HG03571 (cell line): Measurements from ENCODE around the gene OR2AG2.

Experiments
- ATAC-seq: cut with Tn5 transposase; IDR thresholded peaks from one replicate; pipeline ENCODE4 v1.9.1; 2021; ENCODE audit not compliant: unreplicated experiment

OR2AG2 gene

DNA sequence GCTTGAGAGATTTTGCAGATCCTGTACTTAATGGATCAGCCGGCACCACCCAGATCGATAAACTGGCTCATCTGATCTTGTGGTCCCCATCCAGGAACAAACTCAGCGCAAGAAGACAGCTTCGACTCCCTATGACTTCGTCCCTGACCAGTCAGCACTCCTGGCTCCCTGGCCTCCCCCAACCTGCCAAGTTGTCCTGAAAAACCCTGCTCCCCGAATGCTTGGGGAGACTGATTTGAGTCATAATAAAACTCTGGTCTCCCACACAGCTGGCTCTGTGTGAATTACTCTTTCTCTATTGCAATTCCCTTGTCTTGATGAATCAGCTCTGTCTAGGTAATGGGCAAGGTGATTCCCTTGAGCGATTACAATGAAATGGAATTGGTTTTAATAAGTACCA, 29.5 kb downstream of the OR2AG2 start:
- no peak for ATAC-seq

DNA sequence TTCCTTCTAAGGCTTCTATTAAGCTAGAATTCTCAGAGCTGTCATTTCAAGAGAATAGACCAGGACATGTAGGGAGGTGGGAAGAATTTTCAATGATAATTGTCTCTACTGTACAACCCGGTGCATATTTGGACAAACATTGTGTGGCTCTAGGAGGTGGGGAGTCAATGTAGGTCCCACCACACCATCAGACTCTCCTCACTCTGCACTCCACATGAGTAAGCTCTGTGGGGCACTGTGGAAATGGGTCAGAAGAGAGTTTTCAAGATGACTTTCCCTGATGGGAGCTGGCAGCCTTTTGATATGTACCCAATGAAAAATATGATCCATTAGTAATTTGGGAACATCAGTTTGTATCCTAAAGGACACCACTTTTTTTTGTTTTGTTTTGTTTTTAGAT, 33.2 kb downstream of the OR2AG2 start:
- no peak for ATAC-seq

DNA sequence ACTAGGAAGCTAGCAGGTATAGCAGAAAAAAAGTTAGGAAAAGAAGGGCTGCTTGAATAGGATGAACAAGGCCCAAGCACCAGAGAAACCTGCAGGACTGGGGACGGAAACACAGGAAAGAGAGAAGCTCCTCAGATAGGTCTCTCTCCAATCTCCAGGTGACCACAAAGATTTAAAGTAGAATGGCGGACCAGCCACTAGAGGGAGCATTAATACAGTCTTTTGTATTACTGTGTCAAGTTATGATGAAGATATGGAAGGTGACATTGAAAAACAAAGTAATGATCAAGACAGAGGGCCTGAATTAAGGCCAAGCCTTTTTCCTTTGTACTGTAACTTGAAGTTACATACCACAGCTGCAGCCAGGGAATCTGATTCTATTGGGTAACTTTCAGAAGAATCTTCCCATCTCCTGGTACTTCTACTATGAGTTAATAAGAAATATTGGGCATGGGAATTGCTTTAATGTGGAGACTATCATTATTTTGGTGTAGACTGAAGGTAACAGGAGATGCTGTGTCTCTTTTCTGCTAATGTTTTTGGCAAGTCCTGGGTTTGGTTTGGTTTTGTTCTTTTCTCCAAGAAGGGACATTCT, 33.8 kb downstream of the OR2AG2 start:
- ATAC-seq: peak; percentile 84

DNA sequence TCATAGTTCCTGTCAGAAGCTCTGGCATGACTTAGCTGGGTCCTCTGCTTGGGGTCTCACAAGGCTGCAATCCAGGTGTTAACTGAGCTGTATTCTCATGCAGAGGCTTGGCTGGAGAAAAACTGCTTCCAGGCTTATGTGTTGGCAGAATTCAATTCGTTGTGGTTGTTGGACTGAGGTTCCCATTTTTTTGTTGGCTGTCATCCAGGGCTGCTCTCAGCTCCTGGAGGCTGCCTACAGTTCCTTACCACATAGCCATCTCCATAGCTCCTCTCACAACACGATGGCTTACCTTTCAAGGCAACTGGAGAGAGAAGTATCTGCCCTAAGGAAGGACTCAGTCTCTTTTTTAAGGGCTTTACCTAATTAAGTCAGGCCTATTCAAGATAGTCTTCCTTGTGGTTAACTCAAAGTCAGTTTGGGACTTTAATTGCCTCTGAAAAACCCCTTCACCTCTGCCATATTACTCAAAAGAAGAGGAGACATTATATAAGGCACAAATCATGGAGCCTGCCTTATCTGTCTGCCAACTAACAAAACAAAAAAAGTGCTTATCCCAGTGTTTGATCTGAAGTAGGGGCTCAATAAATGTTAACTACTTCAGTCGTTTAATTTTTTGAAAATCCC, 35.2 kb downstream of the OR2AG2 start:
- ATAC-seq: no peak

DNA sequence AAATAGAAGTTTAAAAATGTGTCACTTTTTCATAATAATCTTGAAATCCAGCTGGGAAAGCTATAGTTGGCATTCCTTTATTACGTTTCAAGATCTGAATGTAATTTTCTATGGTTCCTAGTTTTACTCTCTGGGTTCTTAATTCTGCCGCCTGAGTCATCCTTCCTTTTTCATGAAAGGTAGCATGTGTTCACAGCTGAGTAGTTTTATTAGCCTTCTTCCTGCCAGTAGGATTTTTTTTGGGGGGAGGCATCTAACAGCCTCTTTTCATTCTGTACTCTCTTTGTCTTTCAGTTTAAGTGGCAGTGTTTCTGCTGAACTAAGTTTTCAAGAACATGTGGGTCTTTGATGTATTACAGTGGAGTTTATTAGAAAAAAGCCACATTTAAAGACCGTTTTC, 36.5 kb downstream of the OR2AG2 start:
- ATAC-seq: no peak

DNA sequence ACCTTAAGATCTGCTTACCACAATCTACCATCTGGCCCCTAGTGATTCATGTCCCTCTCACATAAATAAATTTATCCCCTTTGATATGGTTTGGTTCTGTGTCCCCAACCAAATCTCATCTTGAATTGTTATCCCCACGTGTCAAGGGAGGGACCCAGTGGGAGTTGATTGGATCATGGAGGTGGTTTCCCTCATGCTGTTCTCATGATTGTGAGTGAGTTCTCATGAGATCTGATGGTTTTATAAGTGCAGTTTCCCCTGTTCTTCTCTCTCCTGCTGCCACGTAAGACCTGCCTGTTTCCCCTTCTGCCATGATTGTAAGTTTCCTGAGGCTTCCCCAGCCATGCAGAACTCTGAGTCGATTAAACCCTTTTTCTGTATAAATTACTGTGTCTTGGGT, 37.2 kb downstream of the OR2AG2 start:
- ATAC-seq: no peak

DNA sequence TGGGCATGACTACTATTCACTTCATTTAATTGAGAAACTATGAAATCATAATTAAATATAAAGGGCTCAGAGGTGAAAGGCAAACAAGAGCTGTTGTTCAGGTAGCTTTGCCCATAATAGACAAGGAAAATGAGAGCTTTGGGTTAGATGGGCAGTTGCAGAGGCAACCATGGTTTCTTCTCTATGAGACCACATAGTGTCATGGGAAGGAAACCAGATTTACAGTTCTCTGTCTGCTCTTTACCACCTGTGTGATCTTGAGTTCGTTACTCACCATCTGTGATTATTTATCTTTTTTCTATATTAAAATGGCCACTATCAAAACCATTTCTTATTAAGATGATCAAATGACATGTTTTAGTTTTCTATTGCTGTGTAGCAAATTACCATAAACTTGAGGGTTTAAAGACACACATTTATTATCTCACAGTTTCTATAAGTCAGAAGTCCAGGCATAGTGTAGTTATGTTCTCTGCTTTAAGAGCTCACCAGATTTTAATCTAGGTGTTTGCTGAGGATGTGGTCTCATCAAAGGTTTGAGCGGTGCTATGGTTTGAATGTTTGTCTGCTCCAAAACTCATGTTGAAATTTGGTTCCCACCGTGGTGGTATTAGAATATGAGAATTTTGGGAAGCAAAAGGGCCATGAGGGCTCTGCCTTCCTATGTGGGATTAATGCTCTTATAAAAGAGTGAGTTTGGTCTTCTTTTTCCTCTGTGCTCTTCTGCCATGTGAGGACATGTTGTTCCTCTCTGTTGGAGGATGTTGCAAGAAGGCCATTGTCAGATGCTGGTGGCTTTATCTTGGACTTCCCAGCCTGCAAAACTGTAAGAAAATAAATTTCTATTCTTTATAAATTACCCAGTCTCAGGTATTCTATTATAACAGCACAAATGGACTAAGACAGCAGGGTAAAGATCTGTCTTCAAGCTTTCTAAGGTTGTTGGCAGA, 38.2 kb downstream of the OR2AG2 start:
- ATAC-seq: no peak

DNA sequence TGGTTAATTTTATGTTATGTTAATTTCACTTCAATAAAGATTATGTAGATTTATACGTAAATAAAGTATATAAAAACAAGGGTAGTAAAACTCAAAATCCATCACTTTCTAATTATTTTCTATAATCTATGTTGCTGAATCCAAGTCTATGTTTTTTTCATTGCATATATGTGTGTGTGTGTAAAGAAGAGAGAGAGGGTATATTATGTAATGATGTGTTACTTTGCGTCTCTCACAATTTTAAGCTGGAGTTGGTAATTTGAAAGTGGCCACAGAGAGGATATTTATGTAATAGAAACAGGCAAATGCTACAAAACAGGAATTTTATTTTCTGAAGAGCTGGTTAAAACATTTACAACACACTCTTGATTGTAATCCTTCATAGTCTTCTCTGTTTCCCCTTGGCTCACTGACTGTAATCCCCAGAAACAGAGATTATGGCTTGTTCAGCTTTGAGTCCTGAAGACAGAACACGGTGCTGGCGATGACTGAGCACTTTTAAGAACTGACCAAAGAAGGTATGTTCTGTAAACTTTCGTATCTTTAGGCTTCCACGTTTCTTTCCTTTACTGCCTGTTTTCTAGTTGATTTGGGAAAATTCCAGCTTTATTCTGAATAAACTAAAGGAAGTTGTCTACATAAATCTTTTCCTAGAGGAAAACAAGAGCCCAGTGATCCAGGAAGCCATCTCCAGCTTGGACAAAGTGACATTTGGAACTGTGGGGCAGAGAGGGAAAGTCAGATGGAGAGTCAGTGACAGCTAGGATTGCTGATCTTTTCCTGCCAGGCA, 43.6 kb downstream of the OR2AG2 start:
- no peak for ATAC-seq

DNA sequence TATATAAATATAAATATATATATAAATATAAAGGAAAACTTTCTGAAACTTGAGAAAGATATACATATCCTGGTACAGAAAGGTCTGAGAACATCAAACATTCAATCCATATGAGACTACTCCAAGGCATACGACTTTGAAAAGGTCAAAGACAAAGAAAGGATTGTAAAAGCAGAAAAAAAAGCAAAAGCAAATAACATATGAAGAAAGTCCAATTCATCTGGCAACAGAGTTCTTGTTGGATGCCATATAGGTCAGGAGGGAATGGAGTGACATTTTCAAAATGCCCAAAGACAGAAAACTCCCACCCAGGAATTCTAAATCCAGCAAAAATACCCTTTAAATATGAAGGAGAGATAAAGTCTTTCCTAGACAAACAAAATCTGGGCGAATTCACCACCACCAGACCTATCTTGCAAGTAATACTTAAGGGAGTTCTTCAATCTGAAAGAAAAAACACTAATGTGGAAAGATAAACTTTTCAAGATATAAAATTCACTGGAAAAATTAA, 46.3 kb downstream of the OR2AG2 start:
- no peak for ATAC-seq

DNA sequence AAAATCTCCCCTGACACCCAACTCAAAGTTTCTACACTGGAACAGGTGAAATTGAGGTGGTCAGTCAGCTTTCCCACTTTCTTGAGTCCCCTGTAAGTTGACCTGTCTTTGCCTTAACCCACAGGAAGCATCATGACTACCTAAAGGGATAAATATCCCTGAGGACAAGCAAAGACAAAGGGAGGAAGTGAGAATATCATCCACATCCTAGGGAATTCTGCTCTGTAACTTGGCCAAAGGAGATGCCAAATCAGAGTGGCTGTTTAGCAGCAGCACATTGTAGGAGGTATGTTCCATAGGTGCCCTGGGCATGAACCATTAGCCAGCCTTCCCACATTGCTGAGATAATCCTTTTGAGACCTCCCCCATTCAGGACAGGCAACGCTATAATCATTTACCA, 47.8 kb downstream of the OR2AG2 start:
- ATAC-seq: no peak

DNA sequence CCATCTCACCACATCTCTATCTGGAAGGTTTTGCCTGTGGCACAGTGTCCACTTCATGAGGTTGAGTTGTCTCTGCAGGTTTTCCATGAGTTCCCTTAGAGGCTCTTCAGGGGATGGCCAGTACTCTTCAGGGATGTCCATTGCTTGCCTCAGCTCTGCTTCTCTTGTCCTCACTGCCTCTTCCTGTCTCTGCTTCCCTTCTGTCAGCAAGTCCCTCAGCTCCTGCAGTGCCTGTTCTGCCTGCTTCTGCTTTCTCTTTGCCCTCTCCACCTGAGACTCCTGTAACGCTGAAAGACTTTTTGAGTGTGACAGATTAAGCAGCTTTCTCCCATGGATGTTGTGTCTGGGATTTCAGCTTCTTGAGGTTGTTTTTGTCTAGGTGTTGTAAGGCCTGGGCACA, 50.4 kb downstream of the OR2AG2 start:
- no peak for ATAC-seq

DNA sequence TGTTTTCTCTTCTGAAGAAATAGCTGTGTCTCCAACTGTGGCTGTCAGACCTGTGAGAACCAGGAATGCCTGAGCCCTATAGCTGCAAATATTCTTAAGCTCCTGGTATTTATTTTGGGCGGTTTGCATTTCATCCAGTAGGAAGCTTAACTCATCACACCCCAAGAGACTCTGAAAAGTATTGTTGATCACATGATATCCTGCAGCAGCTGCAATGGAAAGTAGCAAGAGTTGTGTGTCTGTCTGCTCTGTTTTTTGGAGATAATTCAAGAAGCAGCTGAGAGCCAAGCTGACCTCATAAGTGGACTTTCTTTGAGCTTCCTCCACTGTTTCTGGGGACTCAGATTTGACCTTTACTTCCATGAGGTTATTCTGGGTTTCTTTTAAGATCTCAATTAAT, 52.2 kb downstream of the OR2AG2 start:
- ATAC-seq: no peak

DNA sequence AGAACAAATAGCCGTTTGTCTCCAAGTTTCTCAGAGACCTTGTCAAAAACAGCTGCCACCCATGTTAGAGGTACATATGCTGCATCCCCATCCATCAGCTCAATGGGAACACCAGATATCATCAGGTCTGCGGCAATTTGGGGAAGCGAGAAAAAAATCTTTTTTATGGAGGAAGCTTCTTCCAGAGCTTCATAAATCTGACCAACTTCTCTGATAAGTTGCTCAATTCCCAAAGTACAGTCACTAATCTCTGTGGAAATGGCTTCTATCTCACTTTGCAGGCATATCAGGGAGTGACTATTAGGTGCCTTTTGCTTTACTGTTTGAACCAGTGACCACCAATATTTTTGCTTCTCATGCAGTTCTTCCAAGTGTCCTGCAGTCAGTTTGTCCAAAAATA, 54.4 kb downstream of the OR2AG2 start:
- ATAC-seq: no peak
